Neural cell (in vitro differentiated cells): ENCODE results near the gene RPL12.

ENCODE experiments used
- EZH2 ChIP-seq: fragments of 200-600, 300-800 bp; shearing (Covaris generic), sonication (generic); IDR thresholded peaks from 2 replicates; pipeline ENCODE4 v1.6.1; 2014; ENCODE audit warnings: antibody characterized with exemption, low read length, borderline replicate concordance, mild to moderate bottlenecking; ENCODE audit not compliant: insufficient read depth, poor library complexity, severe bottlenecking
- POLR2AphosphoS5 ChIP-seq: IDR thresholded peaks from 2 replicates; pipeline ENCODE4 v1.6.1; 2012
- RAD21 ChIP-seq: fragments of 450-650 bp; conservative IDR thresholded peaks from 2 replicates; pipeline ENCODE4 v1.6.1; 2014; ENCODE audit warnings: antibody characterized with exemption, mild to moderate bottlenecking, moderate library complexity
- TAF1 ChIP-seq: IDR thresholded peaks from 2 replicates; pipeline ENCODE4 v1.6.1; 2012; ENCODE audit warnings: low read depth
- TF ChIP-seq, protein P1 (sequence below): fragments of 450-650 bp; IDR thresholded peaks from 2 replicates; pipeline ENCODE4 v1.5.1; 2014; ENCODE audit warnings: antibody characterized with exemption, mild to moderate bottlenecking, moderate library complexity; ENCODE audit not compliant: poor library complexity, severe bottlenecking

DNA sequence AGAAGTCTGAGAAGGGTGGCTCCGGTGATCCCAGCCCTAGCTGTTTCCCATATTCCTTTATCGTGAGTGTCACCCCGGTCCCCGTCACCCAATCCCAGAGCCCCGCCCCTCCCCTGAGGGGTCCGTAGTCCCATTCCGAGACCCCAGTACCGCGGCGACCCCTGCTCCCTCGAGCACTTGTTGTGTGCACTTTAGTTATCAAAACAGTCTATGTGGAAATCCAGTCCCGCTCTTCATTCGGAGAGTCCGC, 327 bp upstream of the RPL12 start:
- no peak for TF ChIP-seq RAD21
- TF ChIP-seq, protein P1, sequence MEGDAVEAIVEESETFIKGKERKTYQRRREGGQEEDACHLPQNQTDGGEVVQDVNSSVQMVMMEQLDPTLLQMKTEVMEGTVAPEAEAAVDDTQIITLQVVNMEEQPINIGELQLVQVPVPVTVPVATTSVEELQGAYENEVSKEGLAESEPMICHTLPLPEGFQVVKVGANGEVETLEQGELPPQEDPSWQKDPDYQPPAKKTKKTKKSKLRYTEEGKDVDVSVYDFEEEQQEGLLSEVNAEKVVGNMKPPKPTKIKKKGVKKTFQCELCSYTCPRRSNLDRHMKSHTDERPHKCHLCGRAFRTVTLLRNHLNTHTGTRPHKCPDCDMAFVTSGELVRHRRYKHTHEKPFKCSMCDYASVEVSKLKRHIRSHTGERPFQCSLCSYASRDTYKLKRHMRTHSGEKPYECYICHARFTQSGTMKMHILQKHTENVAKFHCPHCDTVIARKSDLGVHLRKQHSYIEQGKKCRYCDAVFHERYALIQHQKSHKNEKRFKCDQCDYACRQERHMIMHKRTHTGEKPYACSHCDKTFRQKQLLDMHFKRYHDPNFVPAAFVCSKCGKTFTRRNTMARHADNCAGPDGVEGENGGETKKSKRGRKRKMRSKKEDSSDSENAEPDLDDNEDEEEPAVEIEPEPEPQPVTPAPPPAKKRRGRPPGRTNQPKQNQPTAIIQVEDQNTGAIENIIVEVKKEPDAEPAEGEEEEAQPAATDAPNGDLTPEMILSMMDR = no peak
- TF ChIP-seq EZH2 = no peak
- no peak for TF ChIP-seq POLR2AphosphoS5
- TF ChIP-seq TAF1 = no peak
